Mucosa of stomach (tissue), 1 donor: ENCODE measurements around the gene HLA-DPA1.

ENCODE experiments used
- H3K27me3 ChIP-seq: one replicate; pipeline ENCODE4 v1.7.0; 2013; ENCODE audit warnings: mild to moderate bottlenecking, low read length; ENCODE audit not compliant: control insufficient read depth, insufficient read depth
- H3K36me3 ChIP-seq: one replicate; pipeline ENCODE4 v1.7.0; 2013; ENCODE audit warnings: low read length; ENCODE audit not compliant: control insufficient read depth, insufficient read depth
- H3K4me1 ChIP-seq: one replicate; pipeline ENCODE4 v1.7.0; 2013; ENCODE audit warnings: mild to moderate bottlenecking, low read length; ENCODE audit not compliant: control insufficient read depth, insufficient read depth
- H3K4me3 ChIP-seq: one replicate; pipeline ENCODE4 v1.7.0; 2013; ENCODE audit warnings: low read length
- H3K9ac ChIP-seq: one replicate; pipeline ENCODE4 v1.7.0; 2013; ENCODE audit warnings: mild to moderate bottlenecking, low read length, moderate library complexity
- H3K9me3 ChIP-seq: one replicate; pipeline ENCODE4 v1.7.0; 2013; ENCODE audit warnings: mild to moderate bottlenecking, low read length, moderate library complexity; ENCODE audit not compliant: control insufficient read depth
- donor health status: Pancreatic carcinoma.

HLA-DPA1 gene

DNA sequence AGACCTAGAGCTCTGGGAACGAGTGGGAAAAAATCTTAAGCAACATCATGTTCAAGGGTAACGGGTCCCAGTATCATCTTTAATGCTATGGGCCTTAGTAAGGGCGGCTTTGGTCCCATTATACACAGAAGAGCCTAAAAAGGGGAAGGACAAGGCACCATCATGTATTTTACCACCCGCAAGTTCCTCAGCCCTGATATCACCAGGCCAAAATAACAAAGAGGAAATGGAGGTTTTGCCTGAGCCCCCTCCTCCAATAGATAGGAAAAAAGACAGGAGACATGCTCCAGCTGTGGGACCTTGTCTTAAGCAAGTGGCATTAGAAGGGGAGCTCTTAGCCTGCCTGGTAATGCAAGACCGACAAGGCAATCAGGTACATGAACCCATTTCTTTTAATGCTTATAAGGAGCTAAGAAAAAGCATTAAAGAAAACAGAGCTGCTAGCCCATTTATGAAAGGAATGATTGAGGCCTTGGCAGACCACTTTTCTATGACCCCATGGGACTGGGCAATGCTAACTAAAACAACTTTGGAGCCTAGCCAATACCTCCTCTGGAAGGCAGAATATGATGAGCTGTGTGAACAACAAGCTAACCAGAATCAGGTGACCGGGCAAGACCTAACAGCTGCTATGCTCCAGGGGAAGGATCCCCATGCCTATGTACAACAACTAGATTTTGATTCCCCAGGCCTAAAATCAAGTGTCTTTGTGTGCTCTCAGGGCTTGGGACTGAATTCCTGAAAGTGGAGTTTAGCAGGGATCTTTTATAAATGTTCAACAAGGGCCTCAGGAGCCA is 23.2 kb downstream of the HLA-DPA1 start:
- no peak overlapping the region for H3K9ac ChIP-seq
- H3K4me3 ChIP-seq = no peak overlapping the region
- H3K36me3 ChIP-seq = no peaks in the 10 kb centered on the region
- H3K4me1 ChIP-seq = no peaks in the 10 kb centered on the region
- H3K27me3 ChIP-seq = no peaks in the 10 kb centered on the region
- no peaks in the 10 kb centered on the region for H3K9me3 ChIP-seq

DNA sequence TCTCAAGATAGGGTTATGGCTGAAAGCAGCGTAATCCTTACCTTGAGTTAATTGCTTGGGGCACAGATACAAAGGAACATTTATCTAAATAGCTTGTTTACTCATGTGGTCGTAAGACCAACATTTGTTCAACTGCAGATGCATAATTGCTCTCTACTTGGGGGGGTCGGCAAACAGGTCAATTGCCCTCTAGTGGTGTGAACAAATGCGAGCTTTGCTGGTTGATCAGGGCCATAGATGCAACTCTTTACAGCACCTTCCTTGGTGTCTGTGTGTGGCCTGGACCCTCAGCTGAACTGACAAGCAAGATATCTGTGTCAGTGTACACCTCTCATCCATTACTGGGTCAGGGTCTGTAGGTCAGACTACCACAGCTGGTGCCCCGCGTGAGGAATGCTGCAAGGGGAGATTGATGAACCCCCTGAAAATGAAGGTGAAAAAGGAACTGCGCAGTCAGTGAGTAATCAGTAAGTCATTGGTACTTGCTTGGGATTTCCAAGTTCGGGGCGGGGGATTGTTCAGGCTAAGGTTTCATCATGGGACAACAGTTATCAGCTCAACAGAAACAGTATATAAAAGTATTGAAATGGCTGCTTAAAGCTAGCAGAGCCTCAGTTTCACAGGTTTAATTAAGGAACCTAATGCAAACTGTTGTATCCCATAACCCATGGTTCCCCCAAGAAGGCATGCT is 24.0 kb downstream of the HLA-DPA1 start:
- Histone ChIP-seq H3K36me3 (no peaks in the 10 kb centered on the region), H3K9ac (no peak overlapping the region), H3K4me1 (no peaks in the 10 kb centered on the region), H3K4me3 (no peak overlapping the region), H3K27me3 (no peaks in the 10 kb centered on the region), H3K9me3 (no peaks in the 10 kb centered on the region)

DNA sequence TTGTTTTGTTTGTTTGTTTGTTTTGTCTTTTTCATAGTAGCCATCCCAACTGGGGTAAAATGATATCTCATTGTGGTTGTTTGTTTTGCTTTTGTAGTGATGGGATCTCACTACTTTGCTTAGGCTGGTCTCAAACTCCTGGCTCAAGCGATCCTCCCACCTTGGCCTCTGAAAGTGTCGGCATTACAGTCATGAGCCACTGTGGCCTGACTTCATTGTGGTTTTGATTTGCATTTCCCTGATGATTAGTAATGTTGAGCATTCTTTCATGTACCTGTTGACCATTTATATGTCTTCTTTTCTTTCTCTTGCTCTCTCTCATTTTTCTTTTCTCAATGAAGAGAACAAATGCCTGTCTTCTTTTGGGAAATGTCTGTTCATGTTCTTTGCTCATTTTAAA is 33.3 kb downstream of the HLA-DPA1 start:
- Histone ChIP-seq H3K4me3 (no peak overlapping the region), H3K36me3 (no peaks in the 10 kb centered on the region), H3K27me3 (no peaks in the 10 kb centered on the region), H3K9me3 (no peaks in the 10 kb centered on the region), H3K9ac (no peak overlapping the region), H3K4me1 (no peaks in the 10 kb centered on the region)

DNA sequence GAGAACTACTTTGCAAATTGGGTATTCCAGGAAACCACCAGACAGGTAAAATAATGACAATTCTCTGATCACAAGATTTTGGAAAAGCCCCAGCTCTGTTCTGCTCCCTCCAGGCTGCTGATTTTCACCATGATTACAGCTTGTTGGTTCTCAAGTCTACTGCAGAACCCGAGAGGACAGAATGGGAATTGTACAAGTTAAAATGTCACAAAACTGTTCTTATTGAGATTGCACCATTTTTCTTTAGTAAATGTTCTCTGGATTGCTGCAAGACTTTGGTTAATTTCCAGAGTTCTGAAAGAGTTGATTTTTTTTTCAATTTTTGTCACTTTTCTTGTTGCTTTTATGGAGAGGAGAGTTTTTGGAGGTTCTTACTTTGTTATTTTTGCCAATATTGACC is 36.9 kb downstream of the HLA-DPA1 start:
- Histone ChIP-seq H3K4me3 (no peak overlapping the region), H3K36me3 (no peaks in the 10 kb centered on the region), H3K4me1 (no peaks in the 10 kb centered on the region), H3K9me3 (no peaks in the 10 kb centered on the region), H3K27me3 (no peaks in the 10 kb centered on the region), H3K9ac (no peak overlapping the region)

DNA sequence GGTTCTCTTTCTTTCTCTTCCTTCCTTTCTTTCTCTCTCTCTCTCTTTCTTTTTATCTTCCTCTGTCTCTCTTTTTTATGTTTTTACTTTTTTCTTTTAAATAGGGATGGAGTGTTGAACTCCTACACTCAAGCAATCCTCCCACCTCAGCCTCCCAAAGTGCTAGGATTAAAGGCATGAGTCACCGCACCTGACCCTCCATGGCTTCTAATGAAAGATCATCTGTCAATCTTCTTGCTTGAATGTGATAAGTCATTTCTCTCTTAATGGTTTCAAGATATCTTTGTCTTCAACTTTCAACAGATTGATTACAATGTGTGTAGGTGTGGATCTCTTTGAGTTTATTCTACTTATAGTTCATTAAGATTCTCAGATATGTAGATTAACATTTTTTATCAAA is 38.9 kb downstream of the HLA-DPA1 start:
- H3K27me3 ChIP-seq = no peaks in the 10 kb centered on the region
- no peaks in the 10 kb centered on the region for H3K4me1 ChIP-seq
- no peak overlapping the region for H3K9ac ChIP-seq
- H3K4me3 ChIP-seq = no peak overlapping the region
- no peaks in the 10 kb centered on the region for H3K36me3 ChIP-seq
- H3K9me3 ChIP-seq = no peaks in the 10 kb centered on the region

DNA sequence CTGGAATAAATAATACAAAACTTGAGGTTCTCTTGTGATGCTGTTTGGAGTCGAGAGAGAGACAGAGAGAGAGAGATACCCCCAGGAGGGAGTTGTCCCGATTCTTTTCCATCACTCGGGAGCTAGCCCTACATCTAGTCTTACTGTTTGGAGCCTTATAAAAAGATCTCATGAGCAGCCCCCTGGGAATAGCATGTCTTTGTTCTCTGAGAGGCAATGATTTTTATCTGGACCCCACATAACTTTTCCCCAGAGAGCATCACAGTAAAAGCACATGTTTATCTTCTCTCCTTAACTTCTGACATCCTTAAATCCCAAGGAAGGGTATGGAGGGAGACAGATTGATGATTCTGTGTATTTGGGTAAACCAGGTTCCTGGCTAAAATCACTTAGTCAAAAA is 43.2 kb downstream of the HLA-DPA1 start:
- no peak overlapping the region for H3K9ac ChIP-seq
- H3K9me3 ChIP-seq = no peaks in the 10 kb centered on the region
- H3K36me3 ChIP-seq = no peaks in the 10 kb centered on the region
- peaks cover 3% of the 10 kb centered on the region for H3K4me1 ChIP-seq
- H3K4me3 ChIP-seq = no peak overlapping the region
- H3K27me3 ChIP-seq = no peaks in the 10 kb centered on the region

DNA sequence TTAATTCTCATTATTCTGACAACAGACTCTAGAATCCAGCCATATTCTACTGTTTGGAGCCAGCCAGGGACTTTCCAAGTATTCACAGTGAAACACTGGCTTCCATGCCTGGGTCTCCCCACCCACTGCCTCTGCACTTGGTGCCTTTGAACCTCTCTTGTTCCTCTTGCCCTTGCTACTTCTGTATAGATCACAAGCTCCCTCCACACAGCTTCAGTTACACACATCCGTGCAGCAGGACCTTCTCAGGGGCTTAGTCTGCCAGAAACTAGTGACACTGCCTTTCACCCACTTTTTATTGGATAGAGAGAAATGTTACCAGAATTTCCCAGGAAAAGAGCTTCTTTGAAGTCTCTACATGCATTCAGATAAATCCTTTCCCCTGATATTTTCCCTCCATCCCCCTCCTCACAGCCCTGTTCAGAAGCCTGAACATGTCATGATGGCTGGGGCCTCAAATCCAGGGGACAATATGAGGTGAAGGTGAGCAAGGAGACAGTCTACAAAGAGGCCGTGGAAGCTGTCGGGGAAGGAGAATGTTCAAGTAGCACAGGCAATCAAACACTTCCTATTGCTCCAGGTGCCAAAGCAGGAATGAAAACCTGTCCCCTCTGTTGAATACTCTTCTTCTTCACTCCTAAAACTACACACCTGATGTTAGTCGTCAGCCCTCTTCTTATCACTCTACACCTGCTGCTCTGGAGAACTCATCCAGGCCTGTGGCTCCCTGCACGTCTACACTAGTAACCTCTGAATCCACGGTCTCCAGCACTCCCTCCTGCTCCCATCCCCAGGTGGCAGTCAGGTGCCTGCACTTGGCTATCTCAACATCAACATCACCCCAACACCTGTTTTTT is 43.9 kb downstream of the HLA-DPA1 start:
- Histone ChIP-seq H3K4me3 (no peak overlapping the region), H3K4me1 (peaks cover 3% of the 10 kb centered on the region), H3K36me3 (no peaks in the 10 kb centered on the region), H3K9ac (no peak overlapping the region), H3K27me3 (no peaks in the 10 kb centered on the region), H3K9me3 (no peaks in the 10 kb centered on the region)

DNA sequence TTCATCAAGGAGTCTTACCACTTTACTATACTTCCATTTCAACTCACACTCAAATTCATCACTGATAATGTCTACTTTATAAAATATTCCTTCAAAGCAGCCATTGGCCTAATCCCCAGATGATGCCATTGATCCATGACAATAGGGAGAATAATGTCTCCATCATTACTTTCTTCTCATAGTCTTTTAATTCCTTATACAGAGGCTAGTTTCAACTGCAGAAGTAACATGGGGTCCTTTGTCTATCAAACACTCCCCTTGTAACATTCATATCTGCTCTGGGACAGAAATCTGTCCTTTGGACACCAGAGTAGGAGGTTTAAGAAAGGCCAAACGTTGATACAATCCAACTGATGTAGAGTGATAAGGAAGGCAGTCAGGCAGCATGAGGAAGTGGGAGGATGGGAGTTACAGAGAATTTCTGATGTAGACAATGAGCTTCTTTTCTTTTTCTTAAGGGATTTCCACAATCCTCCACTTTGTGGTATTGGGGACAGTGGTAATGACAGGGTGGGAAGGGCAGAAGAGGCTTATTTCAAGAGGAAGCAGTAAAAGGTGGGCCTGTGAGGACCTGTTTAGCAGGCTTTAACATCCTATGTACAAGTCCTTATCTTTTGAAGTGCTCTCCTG is 45.1 kb downstream of the HLA-DPA1 start:
- no peak overlapping the region for H3K9ac ChIP-seq
- no peak overlapping the region for H3K4me3 ChIP-seq
- no peaks in the 10 kb centered on the region for H3K9me3 ChIP-seq
- peaks cover 3% of the 10 kb centered on the region for H3K4me1 ChIP-seq
- no peaks in the 10 kb centered on the region for H3K27me3 ChIP-seq
- H3K36me3 ChIP-seq = no peaks in the 10 kb centered on the region

DNA sequence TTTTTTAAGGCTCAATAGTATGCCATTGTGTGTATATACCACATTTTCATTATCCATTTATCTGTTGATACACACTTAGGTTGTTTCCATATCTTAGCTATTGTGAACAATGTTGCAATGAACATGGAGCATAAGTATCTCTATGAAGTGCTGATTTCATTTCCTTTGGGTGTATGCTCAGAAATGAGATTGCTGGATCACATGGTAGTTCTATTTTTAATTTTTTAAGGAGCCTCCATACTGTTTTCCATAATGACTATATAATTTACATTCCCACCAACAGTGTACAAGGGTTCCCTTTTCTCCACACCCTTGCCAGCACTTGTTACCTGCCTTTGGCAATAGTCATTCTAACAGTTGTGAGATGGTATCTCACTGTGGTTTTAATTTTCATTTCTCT is 48.9 kb downstream of the HLA-DPA1 start:
- no peaks in the 10 kb centered on the region for H3K9me3 ChIP-seq
- H3K27me3 ChIP-seq = no peaks in the 10 kb centered on the region
- no peaks in the 10 kb centered on the region for H3K36me3 ChIP-seq
- no peak overlapping the region for H3K4me3 ChIP-seq
- H3K9ac ChIP-seq = no peak overlapping the region
- peaks cover 9% of the 10 kb centered on the region for H3K4me1 ChIP-seq

DNA sequence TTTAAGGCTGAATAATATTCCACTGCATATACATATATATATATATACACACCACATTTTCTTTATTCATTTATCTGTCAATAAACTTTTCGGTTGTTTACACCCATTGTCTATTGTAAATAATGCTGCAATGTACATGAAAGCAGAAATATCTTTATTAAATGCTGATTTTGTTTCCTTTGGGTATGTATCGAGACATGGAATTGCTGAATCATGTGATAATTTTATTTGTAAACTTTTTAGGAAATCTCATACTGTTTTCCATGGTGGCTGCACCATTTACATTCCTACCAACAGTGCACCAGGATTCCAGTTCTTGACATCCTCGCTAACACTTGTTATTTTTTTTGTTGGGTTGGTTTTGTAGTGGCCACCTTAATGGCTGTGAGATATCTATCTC is 49.9 kb downstream of the HLA-DPA1 start:
- no peaks in the 10 kb centered on the region for H3K27me3 ChIP-seq
- H3K9me3 ChIP-seq = no peaks in the 10 kb centered on the region
- H3K4me1 ChIP-seq = peaks cover 13% of the 10 kb centered on the region
- no peak overlapping the region for H3K4me3 ChIP-seq
- no peaks in the 10 kb centered on the region for H3K36me3 ChIP-seq
- H3K9ac ChIP-seq = no peak overlapping the region

DNA sequence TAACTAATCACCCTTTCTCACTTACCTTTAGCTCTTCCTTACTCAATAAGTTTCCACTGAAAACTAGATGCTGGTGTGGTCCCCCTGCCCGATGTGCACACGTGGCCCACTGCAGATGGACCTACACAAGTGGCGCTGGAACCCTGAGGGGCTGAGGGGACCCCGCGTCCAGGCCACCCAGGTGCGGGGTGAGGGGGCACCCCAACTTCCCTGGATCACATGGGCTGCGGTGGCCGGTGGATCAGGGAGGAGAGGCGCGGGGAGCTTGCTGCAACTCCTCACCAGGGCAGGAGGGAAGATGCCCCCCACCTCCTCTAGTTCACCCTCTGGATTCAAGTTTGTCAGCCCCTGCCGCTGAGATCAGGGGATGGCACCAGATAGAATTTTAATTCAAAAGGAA is 51.5 kb downstream of the HLA-DPA1 start:
- Histone ChIP-seq H3K4me1 (peaks cover 10% of the 10 kb centered on the region), H3K9me3 (no peaks in the 10 kb centered on the region), H3K9ac (no peak overlapping the region), H3K4me3 (no peak overlapping the region), H3K36me3 (no peaks in the 10 kb centered on the region), H3K27me3 (no peaks in the 10 kb centered on the region)
